ENCODE results near the gene TM4SF5. TPM values are rescaled to one million over a fixed set of nuclear protein-coding genes. Genes with fewer than 3 reads are reported as not detected.

The TM4SF5 gene
- total RNA-seq, 2 experiments from 2014 or later, result not detected

- Mint-ChIP-seq H3K4me3 (no peak overlapping the region), H3K9me3 (ENCODE audit: insufficient read depth) (no peaks in the 10 kb centered on the region), H3K4me1 (ENCODE audit: low read depth) (peaks cover 18% of the 10 kb centered on the region), H3K27me3 (ENCODE audit: low read depth) (peaks cover 59% of the 10 kb centered on the region), H3K27ac (no peak overlapping the region), H3K36me3 (ENCODE audit: low read depth) (no peaks in the 10 kb centered on the region)
- ATAC-seq (no peak), DNase-seq (no peak)
- POLR2A ChIA-PET, result interaction anchor here (0.7 kb wide), 1 partner anchor 387 kb away, joined by 3 read pairs; no protein-coding TSS in a partner anchor
- CTCF ChIA-PET, result interaction anchor here (0.6 kb wide), 1 partner anchor 150 kb away, joined by 4 read pairs; no protein-coding TSS in a partner anchor
Measured at GRCh38 chr17:4782652-4783051, 11.0 kb downstream of the TM4SF5 start.

- no peak overlapping the region for H3K4me3 Mint-ChIP-seq
- no peaks in the 10 kb centered on the region for H3K36me3 Mint-ChIP-seq (ENCODE audit: low read depth)
- DNase-seq, result no peak
- H3K27me3 Mint-ChIP-seq (ENCODE audit: low read depth), result peaks cover 62% of the 10 kb centered on the region
- peaks cover 23% of the 10 kb centered on the region for H3K4me1 Mint-ChIP-seq (ENCODE audit: low read depth)
- ATAC-seq, result no peak
- H3K9me3 Mint-ChIP-seq (ENCODE audit: insufficient read depth), result no peaks in the 10 kb centered on the region
- ChIA-PET POLR2A (no interaction called here), CTCF (interaction anchor here (0.8 kb wide), 1 partner anchor 53 kb away, joined by 3 read pairs; no protein-coding TSS in a partner anchor)
- no peak overlapping the region for H3K27ac Mint-ChIP-seq
Measured at GRCh38 chr17:4785311-4786105, 13.8 kb downstream of the TM4SF5 start.

- ChIA-PET POLR2A (interaction anchor here (0.8 kb wide), 1 partner anchor 50 kb away, joined by 3 read pairs; no protein-coding TSS in a partner anchor), CTCF (interaction anchor here (0.8 to 1.6 kb wide), 3 partner anchors 54 to 95 kb away, joined by 3 to 4 read pairs (median 3); no protein-coding TSS in a partner anchor)
- no peak within 1 kb of the TSS for H3K27ac Mint-ChIP-seq
- peaks cover 59% of the 10 kb centered on the region for H3K27me3 Mint-ChIP-seq (ENCODE audit: low read depth)
- H3K9me3 Mint-ChIP-seq (ENCODE audit: insufficient read depth), result no peaks in the 10 kb centered on the region
- H3K4me1 Mint-ChIP-seq (ENCODE audit: low read depth), result peaks cover 26% of the 10 kb centered on the region
- DNase-seq, result no peak
- H3K4me3 Mint-ChIP-seq, result no peak within 1 kb of the TSS
- ATAC-seq, result no peak
- H3K36me3 Mint-ChIP-seq (ENCODE audit: low read depth), result no peaks in the 10 kb centered on the region
Measured at GRCh38 chr17:4786106-4786511, 14.4 kb downstream of the TM4SF5 start, which contains the start of gene VMO1. Gene VMO1 (minus strand): TSS chr17:4786364. CDS start chr17:4786352, 12 bp downstream.

GRCh38 chr17:4786516-4786915, 14.8 kb downstream of the TM4SF5 start:
- ChIA-PET POLR2A (interaction anchor here (0.8 kb wide), 1 partner anchor 50 kb away, joined by 3 read pairs; no protein-coding TSS in a partner anchor), CTCF (interaction anchor here (0.8 to 1.6 kb wide), 3 partner anchors 54 to 95 kb away, joined by 3 to 4 read pairs (median 3); no protein-coding TSS in a partner anchor)
- Mint-ChIP-seq H3K4me1 (ENCODE audit: low read depth) (peaks cover 29% of the 10 kb centered on the region), H3K36me3 (ENCODE audit: low read depth) (no peaks in the 10 kb centered on the region), H3K27me3 (ENCODE audit: low read depth) (peaks cover 59% of the 10 kb centered on the region), H3K27ac (no peak overlapping the region), H3K4me3 (no peak overlapping the region), H3K9me3 (ENCODE audit: insufficient read depth) (no peaks in the 10 kb centered on the region)
- DNase-seq (no peak), ATAC-seq (no peak)

- POLR2A ChIA-PET, result interaction anchor here (0.8 to 2.8 kb wide), 2 partner anchors 56 to 85 kb away, joined by 3 to 9 read pairs; partner anchors contain the start of gene MED11
Measured at GRCh38 chr17:4788159-4788806, 16.6 kb downstream of the TM4SF5 start.

GRCh38 chr17:4788807-4789700, 17.4 kb downstream of the TM4SF5 start, which contains the start of gene GLTPD2:
Gene GLTPD2 (plus strand): TSS chr17:4788964. CDS start chr17:4789012, 48 bp downstream.
- ChIA-PET POLR2A (interaction anchor here (0.7 to 2.8 kb wide), 7 partner anchors 17 to 86 kb away, joined by 3 to 12 read pairs (median 4); partner anchors contain the start of genes MED11, PLD2 and TM4SF5), CTCF (interaction anchor here (0.6 to 3.3 kb wide), 28 partner anchors 10 to 115 kb away, joined by 3 to 37 read pairs (median 5); partner anchors contain the start of genes ARRB2, C17orf107, CHRNE and MED11)
- Mint-ChIP-seq H3K4me1 (ENCODE audit: low read depth) (peaks cover 29% of the 10 kb centered on the region), H3K9me3 (ENCODE audit: insufficient read depth) (no peaks in the 10 kb centered on the region), H3K27me3 (ENCODE audit: low read depth) (peaks cover 47% of the 10 kb centered on the region), H3K36me3 (ENCODE audit: low read depth) (no peaks in the 10 kb centered on the region), H3K4me3 (peak within 1 kb of the TSS; percentile 80), H3K27ac (peak within 1 kb of the TSS; percentile 81)
- ATAC-seq, result no peak
- no peak for DNase-seq

More at GRCh38 chr17:4788159-4788806, 16.6 kb downstream of the TM4SF5 start:
- Mint-ChIP-seq H3K27me3 (ENCODE audit: low read depth) (peaks cover 50% of the 10 kb centered on the region), H3K9me3 (ENCODE audit: insufficient read depth) (no peaks in the 10 kb centered on the region), H3K27ac (no peak overlapping the region), H3K4me1 (ENCODE audit: low read depth) (peaks cover 29% of the 10 kb centered on the region), H3K4me3 (no peak overlapping the region), H3K36me3 (ENCODE audit: low read depth) (no peaks in the 10 kb centered on the region)
- CTCF ChIA-PET, result interaction anchor here (1.1 to 3.3 kb wide), 4 partner anchors 9 to 100 kb away, joined by 3 to 37 read pairs (median 14); partner anchors contain the start of gene ARRB2
- ATAC-seq (no peak), DNase-seq (no peak)

GRCh38 chr17:4789701-4789950, 17.9 kb downstream of the TM4SF5 start:
- peak overlapping the region; percentile 80 for H3K4me3 Mint-ChIP-seq
- H3K9me3 Mint-ChIP-seq (ENCODE audit: insufficient read depth), result no peaks in the 10 kb centered on the region
- H3K27me3 Mint-ChIP-seq (ENCODE audit: low read depth), result peaks cover 43% of the 10 kb centered on the region
- H3K36me3 Mint-ChIP-seq (ENCODE audit: low read depth), result no peaks in the 10 kb centered on the region
- ChIA-PET POLR2A (interaction anchor here (0.5 to 2.8 kb wide), 9 partner anchors 10 to 129 kb away, joined by 3 to 12 read pairs (median 4); partner anchors contain the start of genes MED11, PLD2 and TM4SF5), CTCF (interaction anchor here (0.6 to 3.3 kb wide), 30 partner anchors 9 to 274 kb away, joined by 3 to 37 read pairs (median 4); partner anchors contain the start of genes ARRB2, C17orf107, CHRNE and MED11)
- peak overlapping the region; percentile 81 for H3K27ac Mint-ChIP-seq
- no peak for DNase-seq
- H3K4me1 Mint-ChIP-seq (ENCODE audit: low read depth), result peaks cover 29% of the 10 kb centered on the region
- ATAC-seq, result no peak

- Mint-ChIP-seq H3K4me1 (ENCODE audit: low read depth) (peaks cover 28% of the 10 kb centered on the region), H3K4me3 (peak overlapping the region; percentile 80), H3K27me3 (ENCODE audit: low read depth) (peaks cover 39% of the 10 kb centered on the region), H3K36me3 (ENCODE audit: low read depth) (no peaks in the 10 kb centered on the region), H3K27ac (peak overlapping the region; percentile 93), H3K9me3 (ENCODE audit: insufficient read depth) (no peaks in the 10 kb centered on the region)
- CTCF ChIA-PET, result interaction anchor here (0.6 to 3.3 kb wide), 41 partner anchors 9 to 273 kb away, joined by 3 to 37 read pairs (median 4); partner anchors contain the start of genes ARRB2, C17orf107, CHRNE and MED11
- POLR2A ChIA-PET, result interaction anchor here (0.5 to 2.8 kb wide), 12 partner anchors 11 to 130 kb away, joined by 3 to 12 read pairs (median 4); partner anchors contain the start of genes MED11, PLD2 and TM4SF5
- ATAC-seq, result peak; percentile 95
- peak; percentile 85 for DNase-seq
Measured at GRCh38 chr17:4789951-4790704, 18.4 kb downstream of the TM4SF5 start.

- DNase-seq (no peak), ATAC-seq (no peak)
- Mint-ChIP-seq H3K4me1 (ENCODE audit: low read depth) (peaks cover 26% of the 10 kb centered on the region), H3K36me3 (ENCODE audit: low read depth) (no peaks in the 10 kb centered on the region), H3K27ac (peak overlapping the region; percentile 93), H3K27me3 (ENCODE audit: low read depth) (peaks cover 34% of the 10 kb centered on the region), H3K9me3 (ENCODE audit: insufficient read depth) (no peaks in the 10 kb centered on the region), H3K4me3 (peak overlapping the region; percentile 80)
- POLR2A ChIA-PET, result interaction anchor here (0.8 to 2.8 kb wide), 7 partner anchors 11 to 102 kb away, joined by 3 to 12 read pairs (median 6); partner anchors contain the start of genes MED11, PLD2 and TM4SF5
- CTCF ChIA-PET, result interaction anchor here (0.6 to 3.3 kb wide), 34 partner anchors 8 to 273 kb away, joined by 3 to 37 read pairs (median 4); partner anchors contain the start of genes ARRB2, C17orf107, CHRNE and MED11
Measured at GRCh38 chr17:4790705-4791088, 19.0 kb downstream of the TM4SF5 start.

GRCh38 chr17:4795168-4795567, 23.5 kb downstream of the TM4SF5 start:
- DNase-seq (no peak), ATAC-seq (no peak)
- Mint-ChIP-seq H3K27ac (peak overlapping the region; percentile 95), H3K4me1 (ENCODE audit: low read depth) (peaks cover 27% of the 10 kb centered on the region), H3K36me3 (ENCODE audit: low read depth) (peaks cover 19% of the 10 kb centered on the region), H3K4me3 (peak overlapping the region; percentile 100), H3K27me3 (ENCODE audit: low read depth) (peaks cover 5% of the 10 kb centered on the region), H3K9me3 (ENCODE audit: insufficient read depth) (no peaks in the 10 kb centered on the region)
- ChIA-PET POLR2A (no interaction called here), CTCF (no interaction called here)

All from activated CD8-positive, alpha-beta T cell treated with anti-CD3 and anti-CD28 coated beads, Interleukin-2, amount 10 ng/mL, durations not matched to agents 7 days and 5 days (primary cell).